HG03196 (cell line): ENCODE results near the gene COX5B.
A peak's percentile ranks its signal among the peaks of the same experiment; 100 is the strongest.
"Not testable (repeated sequence)": the region's sequence is repeated elsewhere in the genome, so short reads cannot be mapped to it uniquely, and the experiment has no call there.

Source experiments
- ATAC-seq: cut with Tn5 transposase; IDR thresholded peaks from one replicate; pipeline ENCODE4 v1.9.1; 2021; ENCODE audit not compliant: unreplicated experiment

COX5B gene, protein sequence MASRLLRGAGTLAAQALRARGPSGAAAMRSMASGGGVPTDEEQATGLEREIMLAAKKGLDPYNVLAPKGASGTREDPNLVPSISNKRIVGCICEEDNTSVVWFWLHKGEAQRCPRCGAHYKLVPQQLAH

DNA sequence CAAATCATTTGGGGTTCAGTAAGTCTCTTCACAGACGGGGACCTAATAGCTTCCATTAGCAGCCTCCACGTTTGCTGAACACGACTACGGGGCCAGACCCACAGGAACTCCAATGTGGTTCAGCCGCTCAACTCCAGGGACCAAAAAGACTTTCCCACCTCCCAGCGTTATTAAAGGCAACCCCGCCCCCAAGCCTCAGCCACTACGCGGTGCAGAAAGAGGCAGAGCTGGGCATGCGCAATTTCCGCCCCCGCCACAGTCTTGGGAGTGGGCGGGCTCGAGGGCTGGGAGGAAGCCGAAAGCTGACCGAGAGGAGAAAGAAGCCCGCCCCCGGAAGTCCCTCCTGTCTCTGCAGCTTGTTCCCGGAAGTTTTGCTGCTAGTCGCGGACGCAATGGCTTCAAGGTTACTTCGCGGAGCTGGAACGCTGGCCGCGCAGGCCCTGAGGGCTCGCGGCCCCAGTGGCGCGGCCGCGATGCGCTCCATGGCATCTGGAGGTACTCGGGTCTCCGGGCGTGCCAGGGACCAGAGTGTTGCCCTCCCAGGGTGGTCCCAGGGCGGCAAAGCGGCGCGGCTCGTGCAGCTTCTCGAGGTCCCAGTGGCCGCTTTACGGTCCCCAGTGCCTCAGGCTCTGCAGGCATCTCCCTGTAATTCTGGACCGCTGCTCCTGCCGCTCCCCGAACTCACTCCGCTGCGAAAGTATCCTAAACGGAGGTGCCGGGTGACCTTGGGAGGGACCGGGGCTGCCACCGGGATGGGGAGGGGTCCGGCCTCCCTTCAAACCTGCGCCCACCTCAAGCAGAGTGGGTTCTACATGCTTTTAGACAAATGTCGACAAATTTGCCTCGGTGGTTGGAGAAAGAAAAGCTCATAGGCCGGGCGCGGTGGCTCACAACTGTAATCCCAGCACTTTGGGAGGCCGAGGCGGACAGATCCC, at the start of gene COX5B:
TSS of gene COX5B (plus strand) at position 368 of the 935 bp plus-strand sequence. CDS start at position 393, 25 bp downstream.
- ATAC-seq: peak; percentile 90

DNA sequence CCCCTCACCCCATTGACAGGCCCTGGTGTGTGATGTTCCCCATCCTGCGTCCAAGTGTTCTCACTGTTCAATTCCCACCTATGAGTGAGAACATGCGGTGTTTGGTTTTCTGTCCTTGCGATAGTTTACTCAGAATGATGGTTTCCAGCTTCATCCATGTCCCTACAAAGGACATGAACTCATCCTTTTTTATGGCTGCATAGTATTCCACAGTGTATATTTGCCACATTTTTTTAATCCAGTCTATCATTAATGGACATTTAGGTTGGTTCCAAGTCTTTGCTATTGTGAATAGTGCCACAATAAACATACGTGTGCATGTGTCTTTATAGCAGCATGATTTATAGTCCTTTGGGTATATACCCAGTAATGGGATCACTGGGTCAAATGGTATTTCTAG, 49.7 kb upstream of the COX5B start:
- not testable (repeated sequence) for ATAC-seq

DNA sequence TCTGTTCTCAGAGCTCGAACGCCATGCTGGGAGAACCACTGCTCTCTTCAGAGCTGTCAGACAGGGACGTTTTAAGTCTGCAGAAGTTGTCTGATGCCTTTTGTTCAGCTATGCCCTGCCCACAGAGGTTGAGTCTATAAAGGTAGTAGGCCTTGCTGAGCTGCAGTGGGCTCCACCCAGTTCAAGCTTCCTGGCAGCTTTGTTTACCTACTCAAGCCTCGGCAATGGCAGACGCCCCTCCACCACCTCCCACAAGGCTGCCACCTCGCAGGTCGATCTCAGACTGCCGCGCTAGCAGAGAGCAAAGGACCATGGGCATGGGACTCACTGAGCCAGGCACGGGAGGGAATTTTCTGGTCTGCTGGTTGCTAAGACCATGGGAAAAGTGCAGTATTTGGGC, 44.3 kb upstream of the COX5B start:
- ATAC-seq: not testable (repeated sequence)

DNA sequence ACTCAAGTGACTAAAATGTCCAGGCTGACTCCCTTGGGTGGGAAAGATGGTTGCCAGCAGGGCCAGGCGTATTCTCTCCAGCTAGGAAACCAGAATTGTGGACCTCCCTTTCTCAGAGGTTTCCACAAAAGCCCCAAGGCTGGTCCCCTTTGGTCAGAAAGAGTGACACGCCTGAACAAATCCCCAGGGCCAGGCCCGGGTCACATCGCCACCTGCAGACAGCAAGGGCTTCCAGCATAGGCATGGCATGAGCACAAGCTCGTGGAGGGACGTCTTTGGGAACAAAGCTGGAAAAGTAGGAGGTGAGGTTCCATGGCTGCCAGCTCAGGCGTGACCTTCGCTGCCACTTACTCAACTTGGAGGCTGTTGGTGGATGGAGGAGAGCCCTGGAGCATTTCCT, 40.8 kb upstream of the COX5B start:
- not testable (repeated sequence) for ATAC-seq

DNA sequence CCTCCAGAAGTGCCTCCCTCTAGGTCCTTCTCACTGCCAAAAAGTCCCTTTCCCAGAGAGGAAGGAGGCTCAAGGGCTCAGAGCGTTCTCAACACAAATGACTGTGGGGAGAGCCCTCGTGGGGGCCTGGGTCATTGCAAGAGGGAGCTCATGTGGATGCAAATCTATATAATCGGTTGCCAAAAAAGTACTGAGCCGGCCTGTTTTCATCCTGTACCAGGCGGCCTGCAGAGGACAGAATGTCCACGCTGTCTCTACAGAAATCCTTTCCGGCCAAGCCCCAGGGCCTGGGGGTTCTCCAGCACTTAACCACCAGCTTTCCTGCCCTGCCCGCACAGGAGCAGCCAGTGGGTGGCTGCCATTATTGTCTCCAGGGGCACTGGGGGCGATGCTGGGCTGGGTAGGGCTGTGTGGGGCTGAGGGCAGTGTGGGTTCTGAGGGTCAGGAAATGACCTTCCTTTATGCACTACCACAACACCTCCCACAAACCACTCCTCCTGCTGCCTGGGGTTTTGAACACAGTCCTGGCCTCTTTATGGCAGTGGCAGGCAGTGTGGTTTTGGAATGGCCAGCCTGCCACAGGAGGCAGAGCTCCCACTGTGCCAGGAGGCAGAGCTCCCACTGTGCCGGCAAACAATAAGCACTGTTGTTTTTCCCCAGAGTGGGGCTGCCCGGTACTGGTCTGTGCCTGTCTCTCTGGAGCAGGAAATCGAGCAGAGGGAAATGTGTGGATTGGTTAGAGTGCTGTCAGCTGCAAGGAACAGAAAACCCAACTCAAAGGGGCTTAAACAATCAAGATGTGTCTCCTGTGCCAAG, 40.1 kb upstream of the COX5B start:
- ATAC-seq: not testable (repeated sequence)

DNA sequence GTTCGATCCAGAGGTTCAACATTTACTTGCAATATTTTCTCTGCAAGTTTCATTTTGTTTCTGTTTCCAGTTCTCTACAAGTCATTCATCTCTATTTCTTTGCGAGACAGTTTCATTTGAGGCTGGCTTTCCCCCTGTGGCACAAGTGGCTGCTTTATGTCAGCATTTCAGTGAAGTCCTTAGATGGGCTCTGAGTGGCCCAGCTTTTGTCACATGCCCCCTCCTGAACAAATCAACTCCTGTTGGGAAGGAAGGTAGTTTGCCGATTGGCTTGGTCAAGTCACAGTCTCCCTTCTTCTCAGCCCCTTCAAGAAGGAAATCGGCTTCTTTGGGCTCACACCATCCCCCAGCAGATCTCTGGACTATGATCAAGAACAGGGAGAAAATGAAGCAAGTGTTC, 37.1 kb upstream of the COX5B start:
- ATAC-seq: not testable (repeated sequence)

DNA sequence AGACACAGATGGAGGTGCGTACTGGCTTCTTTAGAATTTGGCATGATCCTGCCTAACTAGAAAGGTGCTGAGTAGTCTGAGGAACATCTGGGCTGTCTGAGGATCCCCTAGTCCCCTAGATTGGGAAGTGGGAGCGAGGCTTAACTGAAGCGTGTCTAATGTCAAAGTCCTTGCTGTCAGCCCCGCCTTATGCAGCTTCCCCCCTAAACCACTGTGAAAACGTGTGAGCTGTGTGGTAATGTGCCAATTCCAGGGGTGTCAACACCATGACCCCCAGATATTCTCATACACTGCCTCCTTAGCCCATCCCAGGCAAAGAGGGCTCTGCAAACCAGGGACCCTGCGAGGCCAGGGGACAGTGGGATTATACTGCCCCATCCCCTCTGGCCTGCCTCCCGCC, 34.0 kb upstream of the COX5B start:
- not testable (repeated sequence) for ATAC-seq

DNA sequence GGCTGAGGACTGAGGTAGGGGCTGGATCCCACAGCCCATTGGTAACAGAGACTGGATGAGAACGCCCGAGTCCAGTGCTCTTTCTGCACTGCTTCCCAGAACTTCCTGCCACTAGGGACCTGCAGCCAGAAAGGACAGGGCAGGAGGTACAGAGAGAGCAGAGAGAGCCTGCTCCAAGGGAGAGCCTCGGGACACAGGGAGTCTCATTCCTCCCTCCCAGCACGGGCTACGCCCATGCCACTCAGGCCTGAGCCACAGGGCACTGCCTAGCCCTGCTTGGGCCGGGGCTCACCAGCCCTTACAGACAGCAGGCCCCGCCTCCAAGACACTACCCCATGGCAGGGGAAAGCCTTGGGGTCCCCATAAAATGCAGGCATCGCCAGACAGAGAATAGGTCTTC, 30.1 kb upstream of the COX5B start:
- not testable (repeated sequence) for ATAC-seq

DNA sequence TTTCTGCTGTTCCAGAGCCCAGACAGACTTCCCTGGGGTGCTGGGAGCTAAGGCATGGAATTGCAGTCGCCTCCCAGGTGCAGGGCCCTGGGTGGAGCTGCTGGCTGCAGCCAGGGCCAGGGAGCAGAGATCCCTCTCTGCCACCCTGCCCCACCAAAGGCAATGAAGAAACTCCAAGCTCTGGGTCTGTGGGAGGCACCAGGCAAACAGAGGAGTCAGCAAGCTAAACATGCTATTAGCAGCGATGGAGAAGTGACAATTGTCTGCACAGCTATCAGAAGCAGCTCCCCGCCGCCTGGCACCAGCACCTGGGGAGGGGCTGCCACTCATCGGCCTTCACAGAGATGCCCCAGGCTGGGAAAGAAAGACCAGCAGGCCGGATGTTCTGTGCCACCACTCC, 28.0 kb upstream of the COX5B start:
- ATAC-seq: no peak

DNA sequence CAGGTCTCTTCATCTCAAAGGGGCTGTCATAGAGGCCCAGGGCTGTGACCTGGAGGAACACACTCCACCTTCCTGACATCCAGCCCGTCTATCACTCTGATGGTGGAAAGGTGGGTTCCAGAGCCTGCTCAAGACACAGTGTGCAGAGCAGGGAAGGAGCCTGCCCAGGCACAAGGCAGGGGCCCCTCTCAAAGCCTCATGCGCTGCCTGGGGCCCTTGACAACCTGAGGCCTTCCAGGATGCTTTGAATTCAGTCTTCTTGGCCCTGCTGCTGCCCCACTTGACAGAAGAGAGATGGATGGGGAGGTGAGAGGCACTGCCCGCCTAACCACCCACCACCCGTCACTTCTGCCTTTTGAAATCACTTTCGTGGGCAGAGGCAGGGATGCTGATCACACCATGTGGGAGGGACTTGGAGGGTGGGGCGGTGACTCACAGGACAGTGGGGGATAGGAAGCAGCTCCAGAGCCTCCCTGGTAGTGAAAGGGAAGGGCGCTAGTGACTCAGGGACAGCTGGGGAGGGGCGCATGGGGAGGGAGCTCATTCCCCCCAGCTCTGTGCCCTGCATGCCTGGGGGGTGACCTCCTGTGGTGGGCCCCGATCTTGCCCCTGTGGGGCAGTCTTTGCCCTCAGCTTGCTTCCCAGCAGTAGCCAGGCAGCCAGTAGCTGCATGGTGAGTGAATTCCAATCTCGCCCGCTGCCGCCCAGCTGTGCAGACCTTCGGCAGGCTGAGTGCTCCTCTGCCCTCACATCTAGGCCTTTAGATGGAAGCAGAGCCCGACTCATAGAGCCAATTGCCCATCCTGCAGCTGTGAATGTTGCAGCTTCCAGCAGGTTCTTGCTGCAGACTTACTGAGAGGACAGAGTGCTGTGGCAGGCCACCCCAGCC, 26.7 kb upstream of the COX5B start:
- not testable (repeated sequence) for ATAC-seq

DNA sequence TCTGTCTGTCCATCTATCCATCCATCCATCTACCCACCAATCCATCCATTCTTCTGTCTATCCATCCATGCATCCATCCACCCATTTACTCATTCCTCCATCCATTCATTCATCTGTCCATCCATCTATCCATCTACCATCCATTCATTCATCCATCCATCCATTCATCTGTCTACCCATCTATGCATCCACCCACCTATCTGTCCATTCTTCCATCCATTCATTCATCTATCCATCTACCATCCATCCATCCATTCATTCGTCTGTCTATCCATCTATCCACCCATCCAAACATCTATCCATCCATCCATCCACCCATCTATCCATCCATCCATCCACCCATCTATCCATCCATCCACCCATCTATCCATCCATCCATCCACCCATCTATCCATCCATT, 25.4 kb upstream of the COX5B start:
- ATAC-seq: not testable (repeated sequence)

DNA sequence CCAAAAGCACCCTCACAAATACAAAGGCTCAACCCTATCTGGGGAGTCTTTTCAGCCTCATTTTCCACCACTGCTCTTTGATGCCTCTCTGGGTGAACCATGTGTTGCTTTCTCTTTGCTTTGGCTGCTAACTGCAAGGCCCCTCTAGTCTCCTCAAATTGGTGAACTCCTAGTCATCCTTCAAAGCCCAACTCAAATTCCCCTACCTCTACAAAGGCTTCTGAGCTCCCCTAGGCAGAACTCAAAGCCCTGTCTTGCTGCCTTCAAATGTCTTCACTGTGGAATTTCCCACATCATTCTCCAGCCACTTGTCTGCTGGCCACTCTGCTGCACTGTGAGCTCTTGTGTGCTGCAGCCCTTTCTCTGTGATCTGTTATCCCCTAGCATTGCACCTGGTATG, 22.9 kb upstream of the COX5B start:
- not testable (repeated sequence) for ATAC-seq

DNA sequence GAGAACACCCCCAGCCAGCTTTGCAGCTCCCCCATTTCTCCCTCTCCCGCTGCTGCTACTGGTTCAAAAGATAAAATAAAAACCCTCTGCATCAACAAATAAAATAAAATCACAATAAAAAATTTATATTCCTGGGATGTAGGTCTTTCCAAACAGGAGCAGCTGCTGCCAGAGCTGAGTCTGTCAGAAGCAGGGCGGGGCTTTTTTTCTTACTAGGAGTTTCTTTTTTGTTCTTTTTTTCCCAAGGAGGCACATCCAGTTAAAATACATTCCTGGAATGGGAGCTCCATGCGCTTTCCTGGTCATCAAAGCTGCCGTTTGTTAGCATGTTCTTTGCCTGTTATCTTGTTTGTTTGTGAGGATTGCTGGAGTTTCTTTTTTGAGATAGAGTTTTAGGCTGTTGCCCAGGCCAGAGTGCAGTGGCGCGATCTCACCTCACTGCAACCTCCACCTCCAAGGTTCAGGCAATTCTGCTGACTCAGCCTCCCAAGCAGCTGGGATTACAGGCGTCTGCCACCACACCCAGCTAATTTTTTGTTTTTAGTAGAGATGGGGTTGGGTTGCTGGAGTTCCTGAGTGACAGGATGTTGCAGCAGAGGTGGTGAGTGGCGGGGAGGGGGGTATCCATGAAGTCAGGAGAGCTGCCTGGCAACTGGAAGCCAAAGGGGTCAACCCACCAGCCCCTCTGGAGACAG, 20.4 kb upstream of the COX5B start:
- ATAC-seq: not testable (repeated sequence)

DNA sequence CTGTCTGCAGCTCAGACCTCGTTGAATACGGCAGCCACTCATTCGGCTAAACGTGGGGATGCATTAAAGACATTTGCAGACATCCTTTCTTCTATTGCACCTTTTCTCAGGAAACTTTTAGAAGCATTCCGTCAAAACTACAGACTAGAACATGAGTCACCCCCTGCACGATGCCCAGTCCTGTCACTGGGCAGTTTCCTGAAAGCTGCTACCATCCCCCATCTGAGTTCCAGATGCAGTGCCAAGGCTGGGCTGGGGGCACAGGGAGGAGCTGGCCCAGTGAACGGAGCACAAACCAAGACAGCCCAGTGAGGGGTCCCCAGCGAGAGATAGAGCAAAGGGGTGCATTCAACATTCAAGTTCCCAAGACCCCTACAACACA, 19.8 kb upstream of the COX5B start:
- not testable (repeated sequence) for ATAC-seq

DNA sequence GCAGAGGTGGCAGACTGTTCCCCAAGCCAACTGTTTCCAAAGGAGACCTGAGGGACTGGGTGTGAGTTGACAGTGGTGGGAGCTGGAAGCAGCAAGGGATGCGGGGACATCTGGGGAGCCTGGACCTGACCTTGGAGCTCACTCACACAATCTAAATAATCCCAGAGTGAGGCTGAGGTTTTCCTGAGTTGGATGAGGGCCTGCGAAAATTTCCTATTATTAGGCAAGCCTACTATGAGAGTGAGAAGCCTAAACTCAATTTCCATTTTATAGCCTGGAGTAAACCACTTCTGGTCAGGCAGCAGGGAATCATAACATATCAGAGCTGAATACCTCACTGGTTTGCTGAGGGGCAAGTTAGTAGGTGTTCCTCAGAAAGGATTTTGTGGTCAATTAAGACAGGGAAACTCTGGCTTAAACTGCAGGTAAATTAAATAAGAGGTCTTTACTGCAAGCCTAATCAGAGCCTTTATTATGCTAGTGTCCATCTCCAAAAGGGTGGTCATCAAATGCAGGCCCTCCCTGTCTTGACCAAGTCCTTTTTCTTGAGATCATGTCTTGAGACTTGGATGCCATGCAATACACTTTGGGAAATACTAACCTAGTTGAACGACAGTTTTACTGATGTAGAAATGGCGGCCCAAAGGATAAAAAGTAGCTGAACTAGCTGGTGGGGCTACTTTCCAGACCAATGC, 1.7 kb upstream of the COX5B start:
- no peak for ATAC-seq

DNA sequence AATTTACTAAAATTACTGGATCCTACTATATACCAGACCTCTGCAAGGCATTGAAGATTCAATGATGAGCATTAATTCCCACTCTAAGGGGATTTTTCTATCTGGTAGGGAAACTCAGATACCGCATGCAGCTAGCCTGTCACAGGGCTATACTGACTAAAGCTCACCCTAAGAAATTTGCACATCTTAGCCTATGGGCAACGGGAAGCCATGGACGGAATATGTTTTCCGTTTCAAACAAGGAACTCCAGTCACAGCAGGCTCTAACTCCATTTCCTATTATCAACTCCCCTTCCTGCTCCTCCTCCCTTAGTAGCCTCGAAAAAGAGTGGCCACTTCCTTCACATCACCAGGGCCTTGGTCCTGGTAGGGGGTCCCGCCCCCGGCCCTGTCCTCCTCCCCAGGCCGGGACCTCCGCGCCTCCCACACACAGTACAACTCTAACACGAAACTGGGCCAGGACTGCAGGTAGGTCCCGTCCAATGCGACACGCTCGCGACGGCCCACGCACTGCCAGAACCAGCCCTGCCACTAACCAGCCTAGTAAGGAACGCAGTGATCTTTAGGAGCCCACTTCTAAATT, 659 bp upstream of the COX5B start:
- ATAC-seq: peak; percentile 18

DNA sequence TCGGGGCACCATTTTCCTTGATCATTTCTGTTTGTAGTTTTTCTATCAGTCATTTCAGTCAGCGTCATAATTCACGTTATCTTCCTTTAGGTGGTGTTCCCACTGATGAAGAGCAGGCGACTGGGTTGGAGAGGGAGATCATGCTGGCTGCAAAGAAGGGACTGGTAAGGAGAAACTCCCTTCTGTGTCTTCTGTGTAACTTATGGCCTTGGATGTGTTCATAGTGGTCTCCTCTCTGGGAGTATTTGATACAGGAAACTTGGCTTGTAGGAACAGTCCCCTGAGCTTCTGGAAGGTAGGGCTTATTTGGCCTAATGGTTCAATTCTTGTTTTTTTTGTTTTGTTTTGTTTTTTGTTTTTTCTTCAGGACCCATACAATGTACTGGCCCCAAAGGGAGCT, 1.1 kb downstream of the COX5B start:
- no peak for ATAC-seq

DNA sequence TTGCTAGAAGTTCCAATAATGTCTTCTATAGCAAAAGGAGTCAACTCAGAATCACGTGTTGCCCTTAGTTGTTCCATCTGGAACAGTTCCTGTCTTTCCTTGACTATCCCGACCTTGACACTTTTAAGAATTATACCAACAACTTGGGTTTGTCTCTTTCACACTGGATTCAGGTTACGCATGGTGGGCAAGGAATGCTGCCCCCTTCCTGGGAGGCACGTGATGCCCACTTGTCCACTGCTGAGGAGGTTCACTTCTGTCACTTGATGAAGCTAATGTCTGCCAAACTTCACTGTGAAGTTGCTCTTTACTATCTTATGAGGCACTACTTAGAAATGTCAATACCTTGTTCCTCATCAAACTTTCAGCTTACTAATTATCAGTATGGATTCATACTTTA, 5.3 kb downstream of the COX5B start:
- no peak for ATAC-seq

DNA sequence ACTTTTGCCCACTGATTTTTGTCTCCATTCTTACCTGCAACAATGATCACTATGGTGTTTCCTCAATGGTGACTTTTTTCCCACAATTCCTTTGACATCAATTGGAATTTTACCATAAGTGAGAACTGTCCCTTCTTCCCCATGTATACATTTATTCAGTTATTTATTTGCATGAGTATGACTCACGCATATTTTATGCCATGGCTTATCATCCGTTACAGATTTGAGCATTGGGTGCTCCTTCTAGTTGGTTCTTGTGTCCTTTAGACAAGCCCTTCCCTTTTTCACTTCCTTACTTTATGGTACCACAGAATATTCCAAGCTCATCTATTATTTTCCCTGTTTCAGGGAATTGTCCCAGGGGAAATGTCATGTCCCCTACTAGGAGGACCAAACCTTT, 7.6 kb downstream of the COX5B start:
- ATAC-seq: no peak
